GM18867 (cell line): Measurements from ENCODE around the gene PSMA8.
A peak's percentile ranks its signal among the peaks of the same experiment; 100 is the strongest.
"Not testable (repeated sequence)": the region's sequence is repeated elsewhere in the genome, so short reads cannot be mapped to it uniquely, and the experiment has no call there.

Experiments used
- ATAC-seq: cut with Tn5 transposase; IDR thresholded peaks from one replicate; pipeline ENCODE4 v1.9.1; 2021; ENCODE audit warnings: mild to moderate bottlenecking, moderate library complexity; ENCODE audit not compliant: unreplicated experiment

Gene PSMA8

GRCh38 chr18:26167592-26167991, 33.9 kb downstream of the PSMA8 start:
- peak; percentile 87 for ATAC-seq

GRCh38 chr18:26175481-26175880, 41.8 kb downstream of the PSMA8 start:
- no peak for ATAC-seq

GRCh38 chr18:26176134-26176533, 42.5 kb downstream of the PSMA8 start:
- ATAC-seq = no peak

- ATAC-seq = peak; percentile 78
Measured at GRCh38 chr18:26181343-26181826, 47.7 kb downstream of the PSMA8 start.

- no peak for ATAC-seq
Measured at GRCh38 chr18:26183395-26184112, 49.9 kb downstream of the PSMA8 start.

GRCh38 chr18:26185267-26185666, 51.6 kb downstream of the PSMA8 start:
- no peak for ATAC-seq

- peak; percentile 84 for ATAC-seq
Measured at GRCh38 chr18:26190506-26190905, 56.8 kb downstream of the PSMA8 start.

- no peak for ATAC-seq
Measured at GRCh38 chr18:26192233-26192632, 58.6 kb downstream of the PSMA8 start.

GRCh38 chr18:26196605-26197004, 62.9 kb downstream of the PSMA8 start:
- no peak for ATAC-seq

GRCh38 chr18:26202001-26202400, 68.3 kb downstream of the PSMA8 start:
- ATAC-seq = not testable (repeated sequence)

GRCh38 chr18:26205318-26205717, 71.6 kb downstream of the PSMA8 start:
- ATAC-seq = no peak

- ATAC-seq = no peak
Measured at GRCh38 chr18:26206488-26206887, 72.8 kb downstream of the PSMA8 start.

GRCh38 chr18:26207937-26208336, 74.3 kb downstream of the PSMA8 start:
- ATAC-seq = no peak

GRCh38 chr18:26208977-26209376, 75.3 kb downstream of the PSMA8 start:
- ATAC-seq = no peak

- ATAC-seq = no peak
Measured at GRCh38 chr18:26210147-26210546, 76.5 kb downstream of the PSMA8 start.

- ATAC-seq = peak; percentile 97
Measured at GRCh38 chr18:26215247-26215970, 81.7 kb downstream of the PSMA8 start.

- no peak for ATAC-seq
Measured at GRCh38 chr18:26225022-26225693, 91.5 kb downstream of the PSMA8 start.

- no peak for ATAC-seq
Measured at GRCh38 chr18:26225915-26226228, 92.2 kb downstream of the PSMA8 start.

GRCh38 chr18:26226229-26227050, 92.8 kb downstream of the PSMA8 start, which contains the start of gene TAF4B:
Gene TAF4B, plus strand, starts transcription at chr18:26226445. Its CDS starts 489 bp downstream, at chr18:26226934.
- ATAC-seq = peak; percentile 86

GRCh38 chr18:26227051-26227670, 93.5 kb downstream of the PSMA8 start:
- peak; percentile 6 for ATAC-seq
